ENCODE measurements around the gene GPRC5A. TPM values are rescaled to one million over a fixed set of nuclear protein-coding genes. Genes with fewer than 3 reads are reported as not detected.

Gene GPRC5A
- total RNA-seq, 1 donor from 2014 or later, result not detected

- H3K27ac Mint-ChIP-seq, result no peak overlapping the region
- no peak for ATAC-seq (ENCODE audit: low read depth)
- H3K36me3 Mint-ChIP-seq (ENCODE audit: low read depth), result no peaks in the 10 kb centered on the region
- peaks cover 49% of the 10 kb centered on the region for H3K27me3 Mint-ChIP-seq
- no peak overlapping the region for H3K4me3 Mint-ChIP-seq
- ChIA-PET CTCF (no interaction called here), POLR2A (no interaction called here)
- intact Hi-C loops (cut with micrococcal nuclease), result loop anchor here (5.0 kb wide), 1 partner anchor 106 kb away; the partner anchor contains the start of gene APOLD1
- no peak for DNase-seq
- H3K4me1 Mint-ChIP-seq, result peaks cover 12% of the 10 kb centered on the region
- no peak for TF ChIP-seq CTCF (IDR thresholded peaks at IDR 0.05)
- no peaks in the 10 kb centered on the region for H3K9me3 Mint-ChIP-seq
Measured at GRCh38 chr12:12893438-12893837, 2.1 kb downstream of the GPRC5A start.

- Mint-ChIP-seq H3K27ac (no peak overlapping the region), H3K4me1 (peaks cover 6% of the 10 kb centered on the region), H3K36me3 (ENCODE audit: low read depth) (no peaks in the 10 kb centered on the region), H3K9me3 (no peaks in the 10 kb centered on the region), H3K4me3 (no peak overlapping the region), H3K27me3 (peaks cover 40% of the 10 kb centered on the region)
- POLR2A ChIA-PET, result no interaction called here
- CTCF ChIA-PET, result interaction anchor here (1.5 kb wide), 1 partner anchor 8 kb away, joined by 3 read pairs; no protein-coding TSS in a partner anchor
- ATAC-seq (ENCODE audit: low read depth) (no peak), DNase-seq (no peak)
- intact Hi-C loops (cut with micrococcal nuclease), result no loop called here
- no peak for TF ChIP-seq CTCF (IDR thresholded peaks at IDR 0.05)
Measured at GRCh38 chr12:12896260-12896659, 4.9 kb downstream of the GPRC5A start.

GRCh38 chr12:12897302-12897701 is 5.9 kb downstream of the GPRC5A start:
- Mint-ChIP-seq H3K27me3 (peaks cover 39% of the 10 kb centered on the region), H3K9me3 (no peaks in the 10 kb centered on the region), H3K27ac (no peak overlapping the region), H3K36me3 (ENCODE audit: low read depth) (no peaks in the 10 kb centered on the region), H3K4me3 (no peak overlapping the region), H3K4me1 (no peaks in the 10 kb centered on the region)
- TF ChIP-seq CTCF (IDR thresholded peaks at IDR 0.05), result no peak
- POLR2A ChIA-PET, result interaction anchor here (0.7 kb wide), 2 partner anchors 296 to 312 kb away, joined by 3 read pairs; no protein-coding TSS in a partner anchor
- DNase-seq, result no peak
- CTCF ChIA-PET, result interaction anchor here (1.5 kb wide), 1 partner anchor 9 kb away, joined by 3 read pairs; no protein-coding TSS in a partner anchor
- no peak for ATAC-seq (ENCODE audit: low read depth)
- intact Hi-C loops (cut with micrococcal nuclease), result no loop called here

GRCh38 chr12:12898136-12898717 is 6.9 kb downstream of the GPRC5A start:
- DNase-seq (no peak), ATAC-seq (ENCODE audit: low read depth) (no peak)
- no peaks in the 10 kb centered on the region for H3K9me3 Mint-ChIP-seq
- no peak for TF ChIP-seq CTCF (IDR thresholded peaks at IDR 0.05)
- no peak overlapping the region for H3K4me3 Mint-ChIP-seq
- H3K4me1 Mint-ChIP-seq, result no peaks in the 10 kb centered on the region
- H3K36me3 Mint-ChIP-seq (ENCODE audit: low read depth), result no peaks in the 10 kb centered on the region
- no peak overlapping the region for H3K27ac Mint-ChIP-seq
- intact Hi-C loops (cut with micrococcal nuclease), result no loop called here
- peaks cover 32% of the 10 kb centered on the region for H3K27me3 Mint-ChIP-seq
- POLR2A ChIA-PET, result interaction anchor here (0.7 kb wide), 1 partner anchor 295 kb away, joined by 3 read pairs; no protein-coding TSS in a partner anchor
- CTCF ChIA-PET, result no interaction called here

GRCh38 chr12:12898911-12899511 is 7.6 kb downstream of the GPRC5A start:
- no peaks in the 10 kb centered on the region for H3K9me3 Mint-ChIP-seq
- no peak overlapping the region for H3K27ac Mint-ChIP-seq
- no peaks in the 10 kb centered on the region for H3K36me3 Mint-ChIP-seq (ENCODE audit: low read depth)
- ChIA-PET CTCF (no interaction called here), POLR2A (no interaction called here)
- no peak overlapping the region for H3K4me3 Mint-ChIP-seq
- H3K4me1 Mint-ChIP-seq, result no peaks in the 10 kb centered on the region
- ATAC-seq (ENCODE audit: low read depth) (no peak), DNase-seq (no peak)
- TF ChIP-seq CTCF (IDR thresholded peaks at IDR 0.05), result no peak
- peaks cover 29% of the 10 kb centered on the region for H3K27me3 Mint-ChIP-seq
- intact Hi-C loops (cut with micrococcal nuclease), result no loop called here

Data from activated B cell treated with CpG ODN at 0.5 μM for 24 hours (primary cell).